ENCODE results near the gene TENT5C. TPM values are rescaled to one million over a fixed set of nuclear protein-coding genes. Genes with fewer than 3 reads are reported as not detected.

Gene TENT5C
- polyA plus RNA-seq, 1 donor (not counting 4 experiments of a cell fraction or from before 2014, with no cell fraction given) = 0.13 TPM

DNA sequence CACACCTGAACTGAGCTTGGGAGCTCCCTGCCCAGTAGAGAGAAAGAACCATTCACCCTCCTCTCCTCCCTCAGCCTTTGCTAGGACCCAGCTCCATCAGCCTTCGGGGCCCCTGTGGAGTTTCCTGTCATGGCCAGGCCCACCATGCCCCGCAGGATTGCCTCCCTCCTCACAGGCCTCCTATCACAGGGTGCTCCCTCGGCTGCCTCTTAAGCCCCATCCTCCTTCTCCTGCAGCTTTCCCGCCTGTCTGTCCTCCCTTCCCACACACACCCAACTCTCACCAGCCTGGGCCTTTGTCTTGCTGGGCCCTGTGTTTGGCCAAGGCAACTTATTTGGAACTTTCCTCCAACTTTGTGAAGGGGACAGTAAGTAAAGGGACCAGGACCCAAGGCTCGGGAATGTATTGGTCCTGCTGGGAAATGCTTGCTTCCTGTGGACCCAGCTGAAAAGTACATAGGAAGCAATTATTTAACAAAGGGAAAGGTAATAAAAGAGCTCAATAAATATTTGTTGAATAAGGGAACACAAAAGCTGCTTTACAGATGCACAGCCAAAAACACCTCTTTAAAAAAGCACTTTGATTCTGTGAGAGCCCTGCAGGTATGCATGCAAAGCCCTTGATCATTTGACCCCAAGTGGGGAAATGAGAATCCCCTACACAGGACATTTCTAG lies 31.6 kb upstream of the TENT5C start:
- no peak overlapping the region for H2AFZ ChIP-seq (ENCODE audit: control insufficient read depth, low read length)
- no peak overlapping the region for H3K27ac ChIP-seq (ENCODE audit: control insufficient read depth, insufficient read depth, low read length)
- H3K36me3 ChIP-seq (ENCODE audit: control insufficient read depth in 2 of 2, extremely low read depth in 1 of 2, insufficient read depth in 2 of 2, low read length in 2 of 2) = no peaks in the 10 kb centered on the region
- no peaks in the 10 kb centered on the region for H3K9me1 ChIP-seq (ENCODE audit: control insufficient read depth, extremely low read depth, insufficient read depth, low read length)
- no peak for DNase-seq (ENCODE audit: low read depth, low spot score)
- dilution Hi-C loops (cut with MboI; ENCODE audit: extremely low pct_ligation_motif_present, low sequenced_read_pairs) = no loop called here
- no peaks in the 10 kb centered on the region for H3K79me2 ChIP-seq (ENCODE audit: control insufficient read depth, insufficient read depth, low read length)
- no peak overlapping the region for H3K4me2 ChIP-seq (ENCODE audit: control insufficient read depth, extremely low read depth, insufficient read depth, low read depth, low read length)
- H3K4me3 ChIP-seq (ENCODE audit: control insufficient read depth in 2 of 3, extremely low read depth in 1 of 3, insufficient read depth in 2 of 3, low read depth in 1 of 3, low read length in 3 of 3) = no peak overlapping the region
- no peaks in the 10 kb centered on the region for H4K20me1 ChIP-seq (ENCODE audit: control insufficient read depth, extremely low read depth, insufficient read depth, low read length)
- no peaks in the 10 kb centered on the region for H3K4me1 ChIP-seq (ENCODE audit: control insufficient read depth, extremely low read depth, insufficient read depth, low read length)
- H3K27me3 ChIP-seq (ENCODE audit: control insufficient read depth, extremely low read depth, insufficient read depth, low read length) = no peaks in the 10 kb centered on the region
- no peaks in the 10 kb centered on the region for H3K9me3 ChIP-seq (ENCODE audit: control insufficient read depth, low read depth, low read length)
- TF ChIP-seq, protein P1, sequence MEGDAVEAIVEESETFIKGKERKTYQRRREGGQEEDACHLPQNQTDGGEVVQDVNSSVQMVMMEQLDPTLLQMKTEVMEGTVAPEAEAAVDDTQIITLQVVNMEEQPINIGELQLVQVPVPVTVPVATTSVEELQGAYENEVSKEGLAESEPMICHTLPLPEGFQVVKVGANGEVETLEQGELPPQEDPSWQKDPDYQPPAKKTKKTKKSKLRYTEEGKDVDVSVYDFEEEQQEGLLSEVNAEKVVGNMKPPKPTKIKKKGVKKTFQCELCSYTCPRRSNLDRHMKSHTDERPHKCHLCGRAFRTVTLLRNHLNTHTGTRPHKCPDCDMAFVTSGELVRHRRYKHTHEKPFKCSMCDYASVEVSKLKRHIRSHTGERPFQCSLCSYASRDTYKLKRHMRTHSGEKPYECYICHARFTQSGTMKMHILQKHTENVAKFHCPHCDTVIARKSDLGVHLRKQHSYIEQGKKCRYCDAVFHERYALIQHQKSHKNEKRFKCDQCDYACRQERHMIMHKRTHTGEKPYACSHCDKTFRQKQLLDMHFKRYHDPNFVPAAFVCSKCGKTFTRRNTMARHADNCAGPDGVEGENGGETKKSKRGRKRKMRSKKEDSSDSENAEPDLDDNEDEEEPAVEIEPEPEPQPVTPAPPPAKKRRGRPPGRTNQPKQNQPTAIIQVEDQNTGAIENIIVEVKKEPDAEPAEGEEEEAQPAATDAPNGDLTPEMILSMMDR (optimal IDR thresholded peaks at IDR 0.05 in 1 of 3, IDR thresholded peaks at IDR 0.05 in 1 of 3, conservative IDR thresholded peaks at IDR 0.05 in 1 of 3; ENCODE audit: extremely low read depth in 1 of 3, insufficient read depth in 2 of 3, low read length in 3 of 3) = no peak
- no peak for TF ChIP-seq EZH2 (IDR thresholded peaks at IDR 0.05; ENCODE audit: low read length)
- FAIRE-seq = no peak
- H3K9ac ChIP-seq (ENCODE audit: control insufficient read depth, extremely low read depth, insufficient read depth, low read length) = no peak overlapping the region

DNA sequence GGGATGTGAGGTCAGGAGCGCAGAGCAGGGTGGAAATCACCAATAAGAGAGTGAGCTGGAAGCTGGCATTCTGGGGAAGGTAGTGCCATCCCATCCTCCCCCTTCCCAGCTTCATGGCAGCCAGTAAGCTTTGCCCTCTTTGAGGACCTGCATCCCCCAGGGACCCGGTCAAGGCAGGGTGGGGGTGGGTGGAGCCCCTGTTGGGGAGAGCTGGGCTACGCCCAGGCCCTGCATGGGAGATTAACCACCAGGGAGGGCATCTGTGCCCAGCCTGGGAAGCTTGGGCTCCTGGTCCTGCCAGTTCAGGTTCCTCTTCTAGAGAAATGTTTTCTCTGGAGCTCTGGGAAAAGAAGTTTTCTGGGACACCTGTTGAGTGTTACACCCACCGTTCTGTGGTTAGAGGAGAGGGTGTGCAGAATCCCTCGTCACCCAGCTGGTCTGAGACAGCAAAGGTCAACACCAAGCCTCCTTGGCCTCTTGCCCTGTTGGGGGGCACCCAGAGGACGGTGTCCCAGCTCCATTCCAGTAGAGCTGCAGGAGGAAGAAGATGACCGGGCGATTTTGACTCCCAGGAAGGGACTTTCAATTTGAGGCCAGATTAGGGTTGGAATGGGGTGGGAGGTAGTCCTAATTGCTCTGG lies 30.1 kb upstream of the TENT5C start:
- no peaks in the 10 kb centered on the region for H3K27me3 ChIP-seq (ENCODE audit: control insufficient read depth, extremely low read depth, insufficient read depth, low read length)
- dilution Hi-C loops (cut with MboI; ENCODE audit: extremely low pct_ligation_motif_present, low sequenced_read_pairs) = no loop called here
- no peak overlapping the region for H2AFZ ChIP-seq (ENCODE audit: control insufficient read depth, low read length)
- H3K4me1 ChIP-seq (ENCODE audit: control insufficient read depth, extremely low read depth, insufficient read depth, low read length) = no peaks in the 10 kb centered on the region
- H3K79me2 ChIP-seq (ENCODE audit: control insufficient read depth, insufficient read depth, low read length) = no peaks in the 10 kb centered on the region
- no peak overlapping the region for H3K4me2 ChIP-seq (ENCODE audit: control insufficient read depth, extremely low read depth, insufficient read depth, low read depth, low read length)
- H4K20me1 ChIP-seq (ENCODE audit: control insufficient read depth, extremely low read depth, insufficient read depth, low read length) = no peaks in the 10 kb centered on the region
- no peaks in the 10 kb centered on the region for H3K36me3 ChIP-seq (ENCODE audit: control insufficient read depth in 2 of 2, extremely low read depth in 1 of 2, insufficient read depth in 2 of 2, low read length in 2 of 2)
- H3K9me3 ChIP-seq (ENCODE audit: control insufficient read depth, low read depth, low read length) = no peaks in the 10 kb centered on the region
- H3K27ac ChIP-seq (ENCODE audit: control insufficient read depth, insufficient read depth, low read length) = no peak overlapping the region
- FAIRE-seq = no peak
- H3K9me1 ChIP-seq (ENCODE audit: control insufficient read depth, extremely low read depth, insufficient read depth, low read length) = no peaks in the 10 kb centered on the region
- no peak overlapping the region for H3K9ac ChIP-seq (ENCODE audit: control insufficient read depth, extremely low read depth, insufficient read depth, low read length)
- DNase-seq (ENCODE audit: low read depth, low spot score) = no peak
- TF ChIP-seq EZH2 (IDR thresholded peaks at IDR 0.05; ENCODE audit: low read length) = no peak
- TF ChIP-seq, protein P1 (optimal IDR thresholded peaks at IDR 0.05 in 1 of 3, IDR thresholded peaks at IDR 0.05 in 1 of 3, conservative IDR thresholded peaks at IDR 0.05 in 1 of 3; ENCODE audit: extremely low read depth in 1 of 3, insufficient read depth in 2 of 3, low read length in 3 of 3) = no peak
- no peak overlapping the region for H3K4me3 ChIP-seq (ENCODE audit: control insufficient read depth in 2 of 3, extremely low read depth in 1 of 3, insufficient read depth in 2 of 3, low read depth in 1 of 3, low read length in 3 of 3)
